ACHN (cell line): ENCODE results near the gene RERG.

ENCODE experiments used
- DNase-seq: peaks from one replicate; pipeline ENCODE4 v3.0.0-alpha.2; 2015
- in situ Hi-C: cut with HindIII; loops from 2 replicates; pipeline ENCODE4 v1.10.0; 2017; ENCODE audit warnings: low sequenced_read_pairs, low pct_ligation_motif_present, low pct_unique_long_range_greater_than_20kb

RERG gene

GRCh38 chr12:15225136-15225862, 4.1 kb upstream of the RERG start:
- no peak for DNase-seq
- in situ Hi-C loops = no loop called here

DNA sequence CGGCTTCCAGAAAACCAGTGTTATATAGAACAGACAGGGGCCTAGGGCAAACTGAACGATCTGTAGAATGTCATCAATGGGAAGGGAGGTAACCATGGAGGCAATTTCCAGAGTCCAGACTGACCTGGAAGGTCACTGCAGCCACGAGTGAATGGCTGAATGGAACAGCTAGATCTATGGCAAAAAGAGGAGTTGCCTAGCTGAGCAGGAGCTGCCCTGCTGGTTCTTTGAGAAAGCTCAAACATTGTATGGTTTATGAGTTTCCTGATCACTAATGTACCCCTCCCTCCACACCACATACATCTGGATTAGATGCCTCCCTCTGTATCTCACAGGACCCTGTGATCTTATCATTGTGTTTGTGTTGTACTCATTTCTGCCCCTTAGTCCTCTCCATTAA, 1.0 kb upstream of the RERG start:
- in situ Hi-C loops = no loop called here

DNA sequence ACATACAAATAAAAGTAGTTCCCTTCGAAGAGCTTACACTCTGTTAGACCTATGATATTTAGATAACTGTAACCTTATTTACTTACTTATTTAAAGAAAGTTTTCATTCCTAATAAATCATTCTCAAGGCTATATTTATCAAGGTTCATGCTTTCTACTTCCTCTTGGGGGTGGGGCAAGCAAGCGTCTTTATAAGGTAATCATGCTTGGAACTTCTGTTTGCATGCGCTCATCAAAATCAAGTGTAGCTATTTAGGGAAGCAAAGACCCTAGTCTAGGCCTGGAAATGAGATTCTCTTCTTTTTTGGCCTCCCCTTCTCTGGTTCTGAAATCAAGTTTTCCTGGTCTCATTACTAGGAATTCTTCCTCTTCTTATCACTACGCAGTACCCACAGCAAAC, 766 bp downstream of the RERG start:
- no peak for DNase-seq
- in situ Hi-C loops = no loop called here

More for the DNA sequence above, 1.0 kb upstream of the RERG start:
- DNase-seq = no peak

- in situ Hi-C loops = no loop called here
- no peak for DNase-seq
Measured at GRCh38 chr12:15218794-15219193, 2.4 kb downstream of the RERG start.

DNA sequence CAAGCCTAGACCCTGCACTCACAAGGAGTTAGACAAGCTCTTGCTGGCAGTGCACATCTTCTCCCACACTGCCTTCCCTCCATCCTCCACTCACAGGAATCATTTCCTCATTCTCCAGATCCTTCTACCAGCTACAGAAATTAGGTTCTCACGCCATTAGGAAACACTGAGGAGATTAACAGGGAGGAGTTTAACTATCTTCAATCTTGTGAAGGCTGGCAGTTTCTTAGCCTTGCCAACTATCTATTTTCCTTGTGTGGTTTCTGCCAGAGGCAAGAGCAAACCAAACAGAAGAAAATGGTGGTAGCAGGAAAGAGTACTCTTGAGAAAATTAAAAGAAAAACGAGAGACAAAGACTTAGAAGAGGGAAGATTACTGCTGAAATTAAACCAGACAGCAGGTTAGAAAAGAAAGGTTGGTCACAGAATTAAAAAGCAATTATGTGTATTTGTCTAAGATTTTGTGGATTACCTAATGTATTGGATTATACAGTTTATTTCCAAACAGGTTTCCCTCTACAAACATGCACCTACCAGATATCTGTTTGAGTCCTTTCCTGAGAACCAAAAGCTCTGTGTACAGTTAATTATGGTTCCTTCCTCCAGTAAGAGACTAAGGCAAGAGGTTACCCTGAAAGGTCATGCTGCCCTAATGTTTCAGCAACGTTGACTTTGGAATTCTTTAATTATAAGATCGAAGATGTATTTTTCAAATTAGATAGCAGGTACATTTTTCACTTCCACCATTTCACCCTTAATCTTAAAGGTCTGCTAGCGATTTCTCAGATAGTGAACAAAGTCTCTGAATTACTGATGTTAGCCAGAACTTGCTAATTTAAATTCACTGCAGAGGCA, 5.0 kb downstream of the RERG start:
- no peak for DNase-seq
- in situ Hi-C loops = no loop called here

DNA sequence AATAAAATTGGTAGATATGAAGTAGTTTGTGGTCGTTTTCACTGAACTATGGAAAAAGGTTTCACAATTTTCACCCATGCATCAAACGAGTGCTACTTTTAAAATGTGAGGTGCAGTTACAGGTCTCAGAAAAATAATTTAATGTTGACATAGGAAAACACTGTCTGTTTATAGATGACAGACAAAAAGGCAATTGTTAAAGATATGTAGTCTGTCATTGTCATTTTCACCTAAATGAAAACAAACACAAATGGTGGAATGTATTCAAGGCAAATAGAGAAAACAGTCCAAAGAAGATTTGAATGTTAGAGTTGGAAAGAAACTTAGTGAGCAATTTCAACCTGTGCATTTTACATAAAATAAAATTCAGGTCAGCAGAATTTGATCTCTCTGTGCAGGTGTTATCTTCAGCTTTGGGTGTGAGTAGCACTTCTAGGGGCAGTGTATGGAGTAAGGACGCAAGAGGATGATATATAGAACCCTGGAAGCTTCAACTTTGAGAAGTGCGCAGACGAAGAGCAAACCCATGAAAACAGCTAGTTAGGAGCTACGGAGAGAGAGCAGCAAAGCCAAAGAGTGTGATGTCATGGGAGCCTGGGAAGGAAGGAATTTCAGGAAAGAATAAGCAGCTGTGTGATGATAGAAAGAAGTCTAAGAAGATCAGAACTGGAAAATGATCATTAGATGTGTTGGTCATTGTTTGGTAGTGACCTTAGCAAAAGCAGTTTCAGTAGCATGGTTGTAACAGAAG, 6.2 kb downstream of the RERG start:
- in situ Hi-C loops = no loop called here
- DNase-seq = no peak

DNA sequence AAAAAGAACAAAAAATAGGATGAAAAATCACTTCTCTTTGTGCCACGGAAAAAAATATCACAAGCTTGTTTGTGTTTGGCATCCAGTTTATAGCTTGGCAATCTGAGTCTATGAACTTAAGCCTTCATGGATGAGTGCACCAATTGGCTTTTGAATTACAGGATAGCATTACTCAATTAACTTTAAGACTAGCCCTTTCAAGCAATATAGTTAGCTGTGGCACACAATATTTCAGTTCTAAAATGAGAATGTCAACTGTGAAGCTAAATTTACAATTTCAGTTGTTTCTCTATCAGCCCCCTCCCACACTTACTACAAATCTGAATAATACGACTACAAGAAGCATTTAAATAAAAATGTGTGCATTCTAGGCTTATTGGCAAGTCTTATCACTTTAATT, 8.3 kb downstream of the RERG start:
- in situ Hi-C loops = no loop called here
- DNase-seq = no peak

DNA sequence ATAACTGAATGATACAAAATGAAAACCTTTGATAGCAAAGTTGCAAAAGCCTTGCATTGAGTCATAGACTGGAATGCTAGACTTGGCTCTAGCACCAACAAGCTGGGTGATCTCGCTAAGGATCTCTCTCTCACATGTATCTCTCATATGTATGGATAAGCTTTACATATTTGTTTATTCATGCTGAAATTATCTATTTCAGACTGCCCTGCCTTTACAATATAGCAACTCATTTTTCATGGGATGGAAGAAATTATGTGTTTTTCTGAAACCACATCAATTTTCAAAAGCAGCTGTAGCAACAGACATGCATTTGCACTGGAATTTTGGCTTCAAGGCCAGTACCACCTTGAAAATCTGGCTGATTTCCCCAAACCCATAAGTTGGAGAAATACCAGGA, 11.4 kb downstream of the RERG start:
- peak; percentile 38 for DNase-seq
- in situ Hi-C loops = no loop called here

GRCh38 chr12:15208871-15209656, 12.2 kb downstream of the RERG start:
- in situ Hi-C loops = no loop called here
- DNase-seq = no peak

DNA sequence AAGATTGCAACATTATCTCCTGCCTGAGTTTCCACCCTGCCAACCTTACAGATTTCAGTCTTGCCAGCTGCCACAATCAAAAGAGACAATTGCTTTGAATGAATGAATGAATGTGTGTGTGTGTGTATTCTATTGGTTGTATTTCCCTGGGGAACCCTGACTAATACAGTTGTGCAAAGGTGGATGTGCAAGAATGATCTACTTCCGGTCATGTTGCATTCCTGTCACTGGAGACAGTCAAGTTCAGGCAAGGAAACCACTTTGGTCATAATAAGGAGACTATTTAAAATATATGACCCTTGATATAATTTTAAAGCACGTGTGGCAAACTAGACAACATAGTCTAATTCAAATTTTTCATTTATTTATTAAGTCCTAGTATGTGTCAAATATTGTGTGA, 13.1 kb downstream of the RERG start:
- DNase-seq = peak; percentile 32

GRCh38 chr12:15206831-15207389, 14.3 kb downstream of the RERG start:
- in situ Hi-C loops = no loop called here
- DNase-seq = no peak

More for the DNA sequence above, 13.1 kb downstream of the RERG start:
- in situ Hi-C loops = no loop called here

GRCh38 chr12:15206338-15206737, 14.9 kb downstream of the RERG start:
- DNase-seq = no peak
- in situ Hi-C loops = no loop called here

DNA sequence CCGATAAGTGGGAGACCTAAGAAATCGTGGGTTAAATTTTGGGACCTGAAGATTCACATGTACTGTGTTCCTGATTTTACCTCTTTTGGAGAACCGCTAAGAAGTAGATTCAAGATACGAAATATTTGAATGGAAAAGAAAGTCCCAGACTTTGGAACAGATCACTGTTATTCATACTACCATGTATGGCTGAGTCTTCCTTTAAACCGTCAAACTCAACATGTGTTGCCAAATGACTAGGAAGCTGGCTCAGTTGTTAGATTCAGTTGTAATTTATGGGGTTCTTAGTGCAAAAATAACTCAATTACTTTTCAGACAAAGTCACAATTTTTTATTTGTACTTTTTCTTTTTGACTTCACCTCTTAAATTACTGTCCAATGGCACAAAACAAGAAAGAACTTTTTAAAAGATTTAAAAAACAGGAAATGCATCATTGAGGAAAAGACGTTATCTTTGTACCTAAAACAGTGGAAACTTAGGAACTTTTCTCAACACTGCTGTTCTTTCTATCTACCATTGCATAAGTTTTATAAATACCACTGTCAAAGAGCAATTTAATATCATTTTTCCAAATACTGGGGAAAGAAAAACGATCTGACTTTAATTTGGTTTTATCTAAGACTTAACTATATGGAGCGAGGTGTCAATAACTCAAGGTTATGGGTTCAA, 15.7 kb downstream of the RERG start:
- DNase-seq = no peak
- in situ Hi-C loops = no loop called here

DNA sequence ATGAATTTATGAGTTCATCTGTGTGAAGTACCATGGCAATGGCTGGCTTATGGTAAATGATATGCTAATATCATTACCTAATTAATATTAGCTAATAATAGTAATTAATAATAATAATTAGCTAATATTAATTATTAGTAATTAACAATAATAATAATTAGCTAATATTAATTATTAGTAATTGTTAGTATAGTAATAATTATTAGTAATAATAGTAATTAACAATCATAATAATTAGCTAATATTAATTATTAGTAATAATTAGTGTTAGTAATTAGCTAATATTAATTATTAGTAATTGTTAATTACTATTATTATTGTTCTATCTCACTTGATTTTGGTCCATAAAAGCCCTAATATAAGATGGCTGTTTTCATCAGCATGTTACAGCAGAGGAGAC, 19.8 kb downstream of the RERG start:
- in situ Hi-C loops = no loop called here
- no peak for DNase-seq

GRCh38 chr12:15201056-15201455, 20.2 kb downstream of the RERG start:
- in situ Hi-C loops = no loop called here
- no peak for DNase-seq

GRCh38 chr12:15200641-15201040, 20.6 kb downstream of the RERG start:
- DNase-seq = no peak
- in situ Hi-C loops = no loop called here

GRCh38 chr12:15199930-15200329, 21.3 kb downstream of the RERG start:
- in situ Hi-C loops = no loop called here

More at GRCh38 chr12:15199930-15200329, 21.3 kb downstream of the RERG start:
- no peak for DNase-seq
